NCI-H82 treated with DMSO at 0.1 percent for 48 hours (cell line): ENCODE results near the gene CCR2.
"Not testable (repeated sequence)": the region's sequence is repeated elsewhere in the genome, so short reads cannot be mapped to it uniquely, and the experiment has no call there.

Experiments used
- DNase-seq: peaks from one replicate; lab custom pipeline; 2025; ENCODE audit not compliant: unreplicated experiment; lab: John Stamatoyannopoulos, UW

CCR2 gene

GRCh38 chr3:46353647-46354410 lies at the start of gene CCR2:
TSS of gene CCR2 (plus strand) at chr3:46354111. CDS start at chr3:46357528, 3,417 bp downstream.
- DNase-seq, result no peak

GRCh38 chr3:46304739-46305138 lies 49.2 kb upstream of the CCR2 start:
- no peak for DNase-seq

GRCh38 chr3:46312991-46313390 lies 40.9 kb upstream of the CCR2 start:
- no peak for DNase-seq

DNA sequence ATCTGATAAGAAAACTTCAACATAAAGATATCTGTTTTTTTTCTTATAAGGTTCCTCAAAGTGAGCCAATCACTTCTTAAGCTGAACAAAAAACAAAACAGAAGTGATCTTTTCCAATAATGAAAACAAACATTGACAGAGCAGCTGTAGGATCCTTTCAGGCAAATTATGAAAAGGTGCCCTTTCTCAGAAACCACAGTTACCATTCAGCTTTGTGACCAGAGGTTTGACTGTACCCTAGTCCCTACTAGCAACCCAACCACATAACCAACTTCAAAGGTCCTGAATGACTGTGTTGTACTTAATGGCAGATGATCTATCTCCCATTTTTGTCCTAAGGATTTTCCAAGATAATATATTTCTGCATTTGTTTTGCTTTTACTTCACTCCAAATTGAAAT lies 39.4 kb upstream of the CCR2 start:
- DNase-seq, result no peak

DNA sequence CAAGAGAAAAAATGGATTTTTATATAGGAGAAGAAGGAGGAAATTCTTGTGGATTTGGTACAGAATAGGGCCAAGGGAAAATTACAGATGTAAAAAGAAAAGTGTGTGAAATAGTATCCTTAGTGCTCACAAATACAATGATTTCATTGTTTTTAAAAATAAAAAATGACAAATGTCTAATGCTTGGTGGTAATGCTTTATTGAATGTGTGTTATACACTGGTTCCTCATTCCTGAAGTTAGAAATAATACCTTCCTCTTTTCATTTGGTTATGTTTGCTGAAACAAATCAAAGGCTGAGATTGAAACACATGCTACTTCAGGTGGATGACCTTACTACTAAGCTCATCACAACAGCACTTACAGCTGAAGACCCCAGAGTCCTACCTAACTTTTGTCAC lies 37.7 kb upstream of the CCR2 start:
- no peak for DNase-seq

DNA sequence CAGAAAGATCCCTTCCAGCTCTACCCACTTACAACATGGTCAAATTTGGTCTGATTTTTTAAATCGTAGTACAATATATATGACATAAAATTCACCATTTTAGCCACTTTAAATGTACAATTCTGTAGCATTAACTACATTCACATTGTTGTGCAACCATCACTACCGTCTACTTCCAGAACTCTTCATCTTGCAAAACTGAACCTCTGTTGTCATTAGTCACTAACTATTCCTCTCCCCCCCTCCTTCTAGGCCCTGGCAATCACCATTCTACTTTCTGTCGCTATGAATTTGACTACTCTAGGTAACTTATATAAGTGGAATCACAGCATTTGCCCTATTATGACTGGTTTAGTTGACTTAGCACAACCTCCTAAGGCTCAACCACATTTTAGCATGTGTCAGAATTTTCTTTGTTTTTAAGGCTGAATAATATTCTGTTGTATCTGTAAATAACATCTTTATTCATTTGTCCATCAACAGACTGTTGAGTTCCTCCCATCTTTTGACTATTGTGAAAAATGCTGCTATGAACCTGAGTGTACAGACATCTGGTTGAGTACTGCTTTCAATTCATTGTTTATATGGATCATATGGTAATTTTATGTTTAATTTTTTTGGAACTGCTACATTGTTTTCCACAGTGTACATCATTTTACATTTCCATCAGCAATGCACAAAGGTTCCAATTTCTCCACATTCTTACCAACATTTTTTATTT lies 35.5 kb upstream of the CCR2 start:
- no peak for DNase-seq

DNA sequence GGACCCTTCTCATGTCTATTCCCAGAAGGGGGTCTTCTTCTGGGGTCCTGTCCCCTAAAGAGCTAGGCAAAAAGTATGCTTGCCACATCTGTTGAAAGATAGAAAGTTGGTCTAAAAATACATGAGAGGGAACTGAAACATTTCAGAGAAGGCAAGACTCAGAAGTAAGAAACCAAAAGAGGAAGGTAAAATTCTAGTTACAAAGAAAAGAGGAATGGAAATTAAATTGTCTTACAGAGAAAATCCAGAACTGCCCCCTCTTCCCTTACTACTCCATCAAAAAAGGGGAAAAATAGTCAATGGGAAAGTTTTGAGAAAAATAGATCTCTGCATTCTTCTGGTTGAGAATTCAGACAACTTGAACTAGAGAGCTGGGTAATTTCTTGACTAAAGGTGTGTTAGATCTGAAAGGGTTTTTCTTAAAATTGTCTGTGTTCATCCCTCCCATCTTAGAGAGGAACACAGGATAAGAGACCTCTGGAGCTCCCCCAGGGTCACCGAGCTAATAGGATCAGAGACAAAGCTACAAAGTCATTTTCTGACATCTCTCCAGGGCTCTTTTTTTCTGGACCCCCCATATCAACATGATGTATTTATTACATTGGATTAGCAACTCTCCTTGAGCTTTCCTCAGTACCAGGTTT lies 32.3 kb upstream of the CCR2 start:
- DNase-seq, result no peak

GRCh38 chr3:46324036-46324435 lies 29.9 kb upstream of the CCR2 start:
- no peak for DNase-seq

- DNase-seq, result no peak
Observed at GRCh38 chr3:46325645-46326300, 28.1 kb upstream of the CCR2 start.

DNA sequence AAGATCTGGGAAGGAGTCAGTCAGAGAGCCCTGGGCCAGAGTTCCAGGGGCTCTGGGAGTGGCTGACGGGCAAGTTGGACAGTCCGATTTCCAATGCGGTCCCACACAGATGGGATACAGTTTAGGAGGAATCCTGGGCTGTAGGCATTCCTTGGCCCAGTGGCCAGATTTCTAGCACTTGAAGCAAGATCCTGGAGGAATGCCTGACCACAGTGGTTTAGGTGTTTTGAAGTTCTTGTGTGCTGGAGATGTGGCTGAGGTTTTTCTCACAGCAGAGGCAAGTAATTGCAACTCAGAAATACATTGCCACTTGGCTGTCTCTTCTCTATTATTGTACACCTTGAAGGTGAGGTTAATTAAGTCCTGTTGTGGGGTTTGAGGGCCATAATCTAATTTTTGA lies 23.2 kb upstream of the CCR2 start:
- not testable (repeated sequence) for DNase-seq

- DNase-seq, result no peak
Observed at GRCh38 chr3:46334741-46335478, 19.0 kb upstream of the CCR2 start.

GRCh38 chr3:46335541-46335940 lies 18.4 kb upstream of the CCR2 start:
- no peak for DNase-seq

DNA sequence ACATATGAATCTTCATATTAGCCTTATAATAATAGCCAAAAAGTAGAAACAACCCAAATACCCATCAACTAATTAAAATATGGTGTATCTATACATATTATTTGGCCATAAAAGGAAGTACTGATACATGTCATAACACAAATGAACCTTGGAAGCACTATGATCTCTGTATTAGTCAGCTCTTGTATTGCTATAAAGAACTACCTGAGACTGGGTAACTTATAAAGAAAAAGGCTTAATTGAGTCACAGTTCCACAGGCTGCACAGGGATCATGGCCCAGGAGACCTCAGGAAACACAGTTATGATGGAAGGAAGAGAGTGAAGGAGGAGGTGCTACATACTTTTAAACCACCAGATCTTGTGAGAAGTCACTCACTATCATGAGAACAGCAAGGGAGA lies 16.0 kb upstream of the CCR2 start:
- no peak for DNase-seq

DNA sequence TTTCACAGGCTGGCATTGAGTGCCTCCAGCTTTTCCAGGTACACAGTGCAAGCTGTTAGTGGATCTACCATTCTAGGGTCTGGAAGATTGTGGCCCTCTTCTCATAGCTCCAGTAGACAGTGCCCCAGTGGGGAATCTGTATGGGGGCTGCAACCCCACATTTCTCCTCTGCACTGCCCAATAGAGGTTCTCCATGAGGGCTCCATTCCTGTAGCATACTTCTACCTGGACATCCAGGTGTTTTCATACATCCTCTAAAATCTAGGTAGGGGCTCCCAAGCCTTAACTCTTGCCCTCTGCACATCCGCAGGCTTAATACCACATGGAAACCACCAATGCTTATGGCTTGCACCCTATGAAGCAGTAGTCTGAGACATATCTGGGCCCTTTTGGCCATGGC lies 15.1 kb upstream of the CCR2 start:
- DNase-seq, result no peak

GRCh38 chr3:46344476-46344875 lies 9.4 kb upstream of the CCR2 start:
- DNase-seq, result no peak

GRCh38 chr3:46348823-46349482 lies 5.0 kb upstream of the CCR2 start:
- DNase-seq, result no peak

GRCh38 chr3:46349484-46350261 lies 4.2 kb upstream of the CCR2 start:
- no peak for DNase-seq

- no peak for DNase-seq
Observed at GRCh38 chr3:46350262-46350565, 3.7 kb upstream of the CCR2 start.

DNA sequence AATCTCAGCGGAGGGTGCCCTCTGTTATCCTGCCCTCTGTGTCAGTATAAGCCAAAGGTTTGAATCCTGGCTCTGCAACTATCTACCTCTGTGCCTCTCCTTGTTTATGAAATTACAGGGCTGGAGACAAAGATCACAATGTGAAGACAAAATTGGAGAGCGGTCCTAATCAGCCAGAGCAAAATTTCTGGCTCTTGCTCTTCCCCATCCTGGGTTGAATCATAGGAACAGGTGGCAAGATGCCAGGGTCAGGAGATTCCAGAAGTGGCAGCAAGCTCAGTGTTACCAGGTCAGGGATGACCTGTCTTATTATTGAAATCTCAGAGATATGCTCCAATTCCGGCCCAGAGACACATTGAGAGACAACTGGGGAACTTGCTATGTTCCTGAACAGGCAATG lies 2.3 kb upstream of the CCR2 start:
- DNase-seq, result no peak

GRCh38 chr3:46353090-46353489 lies 821 bp upstream of the CCR2 start:
- no peak for DNase-seq
